ENCODE measurements around the gene NME9.

GRCh38 chr3:138355071-138355470 lies 25.4 kb upstream of the NME9 start:
- TF ChIP-seq YY1 (IDR thresholded peaks at IDR 0.05; ENCODE audit: low read depth) (no peak), ZBTB7A (IDR thresholded peaks at IDR 0.05; ENCODE audit: low read depth) (no peak), EGR1 (IDR thresholded peaks at IDR 0.05) (no peak), EP300 (IDR thresholded peaks at IDR 0.05; ENCODE audit: borderline replicate concordance) (no peak), CEBPB (IDR thresholded peaks at IDR 0.05) (no peak)
- TF ChIP-seq, protein P1, sequence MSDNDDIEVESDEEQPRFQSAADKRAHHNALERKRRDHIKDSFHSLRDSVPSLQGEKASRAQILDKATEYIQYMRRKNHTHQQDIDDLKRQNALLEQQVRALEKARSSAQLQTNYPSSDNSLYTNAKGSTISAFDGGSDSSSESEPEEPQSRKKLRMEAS (IDR thresholded peaks at IDR 0.05), result no peak
- TF ChIP-seq, protein P2, sequence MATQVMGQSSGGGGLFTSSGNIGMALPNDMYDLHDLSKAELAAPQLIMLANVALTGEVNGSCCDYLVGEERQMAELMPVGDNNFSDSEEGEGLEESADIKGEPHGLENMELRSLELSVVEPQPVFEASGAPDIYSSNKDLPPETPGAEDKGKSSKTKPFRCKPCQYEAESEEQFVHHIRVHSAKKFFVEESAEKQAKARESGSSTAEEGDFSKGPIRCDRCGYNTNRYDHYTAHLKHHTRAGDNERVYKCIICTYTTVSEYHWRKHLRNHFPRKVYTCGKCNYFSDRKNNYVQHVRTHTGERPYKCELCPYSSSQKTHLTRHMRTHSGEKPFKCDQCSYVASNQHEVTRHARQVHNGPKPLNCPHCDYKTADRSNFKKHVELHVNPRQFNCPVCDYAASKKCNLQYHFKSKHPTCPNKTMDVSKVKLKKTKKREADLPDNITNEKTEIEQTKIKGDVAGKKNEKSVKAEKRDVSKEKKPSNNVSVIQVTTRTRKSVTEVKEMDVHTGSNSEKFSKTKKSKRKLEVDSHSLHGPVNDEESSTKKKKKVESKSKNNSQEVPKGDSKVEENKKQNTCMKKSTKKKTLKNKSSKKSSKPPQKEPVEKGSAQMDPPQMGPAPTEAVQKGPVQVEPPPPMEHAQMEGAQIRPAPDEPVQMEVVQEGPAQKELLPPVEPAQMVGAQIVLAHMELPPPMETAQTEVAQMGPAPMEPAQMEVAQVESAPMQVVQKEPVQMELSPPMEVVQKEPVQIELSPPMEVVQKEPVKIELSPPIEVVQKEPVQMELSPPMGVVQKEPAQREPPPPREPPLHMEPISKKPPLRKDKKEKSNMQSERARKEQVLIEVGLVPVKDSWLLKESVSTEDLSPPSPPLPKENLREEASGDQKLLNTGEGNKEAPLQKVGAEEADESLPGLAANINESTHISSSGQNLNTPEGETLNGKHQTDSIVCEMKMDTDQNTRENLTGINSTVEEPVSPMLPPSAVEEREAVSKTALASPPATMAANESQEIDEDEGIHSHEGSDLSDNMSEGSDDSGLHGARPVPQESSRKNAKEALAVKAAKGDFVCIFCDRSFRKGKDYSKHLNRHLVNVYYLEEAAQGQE (IDR thresholded peaks at IDR 0.05; ENCODE audit: low read depth), result no peak
